ENCODE results near the gene HTR1E. TPM values are rescaled to one million over a fixed set of nuclear protein-coding genes. Genes with fewer than 3 reads are reported as not detected.
"Not testable (repeated sequence)": the region's sequence is repeated elsewhere in the genome, so short reads cannot be mapped to it uniquely, and the experiment has no call there.

The HTR1E gene
- total RNA-seq: not detected

- TF ChIP-seq, protein P1, sequence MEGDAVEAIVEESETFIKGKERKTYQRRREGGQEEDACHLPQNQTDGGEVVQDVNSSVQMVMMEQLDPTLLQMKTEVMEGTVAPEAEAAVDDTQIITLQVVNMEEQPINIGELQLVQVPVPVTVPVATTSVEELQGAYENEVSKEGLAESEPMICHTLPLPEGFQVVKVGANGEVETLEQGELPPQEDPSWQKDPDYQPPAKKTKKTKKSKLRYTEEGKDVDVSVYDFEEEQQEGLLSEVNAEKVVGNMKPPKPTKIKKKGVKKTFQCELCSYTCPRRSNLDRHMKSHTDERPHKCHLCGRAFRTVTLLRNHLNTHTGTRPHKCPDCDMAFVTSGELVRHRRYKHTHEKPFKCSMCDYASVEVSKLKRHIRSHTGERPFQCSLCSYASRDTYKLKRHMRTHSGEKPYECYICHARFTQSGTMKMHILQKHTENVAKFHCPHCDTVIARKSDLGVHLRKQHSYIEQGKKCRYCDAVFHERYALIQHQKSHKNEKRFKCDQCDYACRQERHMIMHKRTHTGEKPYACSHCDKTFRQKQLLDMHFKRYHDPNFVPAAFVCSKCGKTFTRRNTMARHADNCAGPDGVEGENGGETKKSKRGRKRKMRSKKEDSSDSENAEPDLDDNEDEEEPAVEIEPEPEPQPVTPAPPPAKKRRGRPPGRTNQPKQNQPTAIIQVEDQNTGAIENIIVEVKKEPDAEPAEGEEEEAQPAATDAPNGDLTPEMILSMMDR (IDR thresholded peaks at IDR 0.05): no peak
- DNase-seq: no peak
- intact Hi-C loops (cut with DNase I): no loop called here
- Histone ChIP-seq H3K4me3 (no peak within 1 kb of the TSS), H3K9ac (ENCODE audit: low read depth in 2 of 2, low read length in 2 of 2) (no peak within 1 kb of the TSS), H3K9me3 (no peaks in the 10 kb centered on the region), H3K4me1 (no peaks in the 10 kb centered on the region), H3K36me3 (no peaks in the 10 kb centered on the region), H3K27ac (no peak within 1 kb of the TSS), H3K27me3 (peaks cover 7% of the 10 kb centered on the region)
Observed at GRCh38 chr6:86937219-86938079, at the start of gene HTR1E. TSS of gene HTR1E (plus strand) at chr6:86937528. CDS start at chr6:87015335, 77,807 bp downstream.

- no peaks in the 10 kb centered on the region for H3K4me1 ChIP-seq
- DNase-seq: no peak
- intact Hi-C loops (cut with DNase I): no loop called here
- H3K9ac ChIP-seq (ENCODE audit: low read depth in 2 of 2, low read length in 2 of 2): no peak overlapping the region
- no peaks in the 10 kb centered on the region for H3K27me3 ChIP-seq
- H3K27ac ChIP-seq: no peak overlapping the region
- no peaks in the 10 kb centered on the region for H3K9me3 ChIP-seq
- TF ChIP-seq, protein P1 (IDR thresholded peaks at IDR 0.05): no peak
- no peaks in the 10 kb centered on the region for H3K36me3 ChIP-seq
- H3K4me3 ChIP-seq: no peak overlapping the region
Observed at GRCh38 chr6:86888301-86888700, 49.0 kb upstream of the HTR1E start.

- H3K4me3 ChIP-seq; H3K9me3 ChIP-seq; H3K27me3 ChIP-seq; H3K9ac ChIP-seq (ENCODE audit: low read depth in 2 of 2, low read length in 2 of 2); H3K4me1 ChIP-seq; intact Hi-C loops (cut with DNase I); DNase-seq; H3K27ac ChIP-seq; H3K36me3 ChIP-seq: not testable (repeated sequence)
Observed at GRCh38 chr6:86897265-86897664, 40.1 kb upstream of the HTR1E start.

- Histone ChIP-seq H3K27me3 (no peaks in the 10 kb centered on the region), H3K9ac (ENCODE audit: low read depth in 2 of 2, low read length in 2 of 2) (no peak overlapping the region), H3K4me3 (no peak overlapping the region), H3K9me3 (no peaks in the 10 kb centered on the region), H3K36me3 (no peaks in the 10 kb centered on the region), H3K27ac (no peak overlapping the region), H3K4me1 (no peaks in the 10 kb centered on the region)
- intact Hi-C loops (cut with DNase I): no loop called here
- no peak for DNase-seq
- TF ChIP-seq, protein P1 (IDR thresholded peaks at IDR 0.05): no peak
Observed at GRCh38 chr6:86913795-86914194, 23.5 kb upstream of the HTR1E start.

DNA sequence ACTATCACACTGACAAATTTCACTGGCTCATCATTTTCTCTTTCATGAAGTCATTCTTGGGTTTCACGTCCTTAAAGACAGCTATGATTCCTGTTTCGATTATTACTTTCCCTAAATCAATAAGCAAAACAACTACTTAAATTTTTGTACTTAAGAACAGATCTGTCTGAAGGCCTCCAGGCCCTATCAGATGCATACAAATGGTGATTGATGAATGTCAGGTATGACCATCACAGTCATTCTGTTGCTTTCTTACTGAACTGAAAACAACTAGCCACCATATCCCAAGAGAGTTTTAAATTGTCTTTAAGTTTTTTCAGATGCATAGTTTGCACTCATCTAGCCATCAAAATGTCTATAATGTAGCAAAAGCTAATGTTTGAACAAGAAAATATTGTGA is 20.9 kb upstream of the HTR1E start:
- Histone ChIP-seq H3K9ac (ENCODE audit: low read depth in 2 of 2, low read length in 2 of 2) (no peak overlapping the region), H3K27ac (no peak overlapping the region), H3K9me3 (no peaks in the 10 kb centered on the region), H3K27me3 (no peaks in the 10 kb centered on the region), H3K4me1 (no peaks in the 10 kb centered on the region), H3K4me3 (no peak overlapping the region), H3K36me3 (no peaks in the 10 kb centered on the region)
- intact Hi-C loops (cut with DNase I): no loop called here
- TF ChIP-seq, protein P1 (IDR thresholded peaks at IDR 0.05): no peak
- no peak for DNase-seq

- H3K9ac ChIP-seq (ENCODE audit: low read depth in 2 of 2, low read length in 2 of 2); H3K36me3 ChIP-seq; H3K27me3 ChIP-seq; H3K4me3 ChIP-seq; DNase-seq; H3K9me3 ChIP-seq; H3K27ac ChIP-seq; H3K4me1 ChIP-seq; intact Hi-C loops (cut with DNase I): not testable (repeated sequence)
Observed at GRCh38 chr6:86927138-86927537, 10.2 kb upstream of the HTR1E start.

- DNase-seq; H3K36me3 ChIP-seq; H3K4me1 ChIP-seq; H3K27ac ChIP-seq; H3K27me3 ChIP-seq; H3K4me3 ChIP-seq; H3K9ac ChIP-seq (ENCODE audit: low read depth in 2 of 2, low read length in 2 of 2); intact Hi-C loops (cut with DNase I); H3K9me3 ChIP-seq: not testable (repeated sequence)
Observed at GRCh38 chr6:86927859-86928258, 9.5 kb upstream of the HTR1E start.

All from colonic mucosa (tissue), 4 donors.